Transverse colon (tissue), 4 donors: ENCODE data around the gene GPHN.

Experiments
- CTCF ChIP-seq, 5 experiments: fragments of 200-600 bp in 3 of 5; fragments of 450-650 bp in 2 of 5; sonication (generic) in 3 of 5; IDR thresholded peaks; 1 replicate in 2 of 5; 2 replicates in 3 of 5; pipeline ENCODE4 v1.5.1; 2016 to 2017; ENCODE audit warnings: antibody characterized with exemption in 5 of 5, inconsistent platforms in 3 of 5, mild to moderate bottlenecking in 2 of 5, moderate library complexity in 1 of 5
- EP300 ChIP-seq: sonication (generic); formaldehyde crosslinking; IDR thresholded peaks from one replicate; pipeline ENCODE4 v1.6.1; 2017; ENCODE audit warnings: antibody characterized with exemption, low read depth
- POLR2A ChIP-seq: fragments of 450-650 bp; IDR thresholded peaks from one replicate; pipeline ENCODE4 v1.6.1; 2016; ENCODE audit warnings: antibody characterized with exemption, mild to moderate bottlenecking, moderate library complexity
- POLR2AphosphoS5 ChIP-seq, 3 donors: sonication (generic); formaldehyde crosslinking; IDR thresholded peaks; one replicate each; pipeline ENCODE4 v1.6.1; 2016; ENCODE audit warnings: antibody characterized with exemption in 3 of 3

GRCh38 chr14:66472251-66472650, 35.7 kb upstream of the GPHN start:
- TF ChIP-seq CTCF (IDR thresholded peaks at IDR 0.05) (no peak), POLR2AphosphoS5 (IDR thresholded peaks at IDR 0.05) (no peak), POLR2A (no peak), EP300 (no peak)
